Stimulated activated CD4-positive, alpha-beta T cell treated with anti-CD3 and anti-CD28 coated beads, Interleukin-4, amount 100 ng/mL, for 48 hours (primary cell): Measurements from ENCODE around the gene ZSWIM9.
A peak's percentile ranks its signal among the peaks of the same experiment; 100 is the strongest.

Experiments
- DNase-seq, 2 donors: peaks; one replicate each; pipeline ENCODE4 v3.0.0-alpha.2; 2020; ENCODE audit warnings: low read depth in 2 of 2

Gene ZSWIM9

DNA sequence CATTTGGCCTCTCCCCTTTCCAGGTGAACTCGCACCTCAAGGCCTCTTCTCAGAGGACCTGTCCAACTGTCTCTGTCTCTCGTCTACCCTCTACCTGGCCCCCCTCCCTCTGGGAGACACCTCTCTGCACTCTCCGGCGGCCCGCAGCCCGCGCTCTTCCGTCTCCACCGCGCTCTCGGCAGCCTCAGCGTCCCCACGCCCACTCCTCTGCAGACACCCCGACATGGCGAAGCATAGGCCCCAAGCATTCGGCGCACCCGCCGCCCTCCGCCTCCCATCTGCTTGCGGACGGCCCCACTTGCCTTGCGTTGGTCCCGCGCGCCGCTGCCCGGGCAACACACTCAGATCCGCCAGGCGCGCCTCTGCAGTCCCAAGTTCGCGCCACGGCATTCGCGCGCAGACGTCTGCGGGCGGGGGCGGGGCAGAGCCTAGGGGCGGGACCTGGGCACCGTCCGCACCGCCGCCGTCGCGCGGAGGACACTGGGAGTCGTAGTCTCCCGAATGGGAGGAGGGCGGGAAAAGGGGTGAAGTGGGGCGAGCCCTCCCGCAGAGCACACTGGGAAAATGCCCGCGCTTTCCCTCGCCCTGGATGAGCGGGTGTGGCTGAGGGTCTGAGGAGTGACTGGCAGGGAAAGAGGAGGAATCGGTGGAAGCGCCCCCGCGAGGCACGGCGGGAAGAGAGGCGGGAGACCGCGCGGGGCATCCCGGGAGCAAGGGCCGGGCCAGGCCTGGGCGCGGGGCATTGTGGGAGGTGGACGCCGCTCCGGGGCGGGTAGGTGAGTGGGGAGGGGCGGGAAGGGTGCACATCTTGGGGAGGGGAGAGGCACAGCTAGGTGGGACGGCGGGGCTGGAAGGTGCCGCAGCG lies at the start of gene ZSWIM9, which contains the start of gene LIG1:
Gene ZSWIM9 (plus strand): TSS at position 742 of the 865 bp plus-strand sequence. CDS start 1,123 bp downstream, outside the sequence.
Gene LIG1 (minus strand): TSS at position 406 of the 865 bp plus-strand sequence. CDS start 4,778 bp downstream, outside the sequence.
- DNase-seq, result peak; percentile 87 to 90

GRCh38 chr19:48121066-48121465 lies 49.4 kb upstream of the ZSWIM9 start:
- no peak for DNase-seq

DNA sequence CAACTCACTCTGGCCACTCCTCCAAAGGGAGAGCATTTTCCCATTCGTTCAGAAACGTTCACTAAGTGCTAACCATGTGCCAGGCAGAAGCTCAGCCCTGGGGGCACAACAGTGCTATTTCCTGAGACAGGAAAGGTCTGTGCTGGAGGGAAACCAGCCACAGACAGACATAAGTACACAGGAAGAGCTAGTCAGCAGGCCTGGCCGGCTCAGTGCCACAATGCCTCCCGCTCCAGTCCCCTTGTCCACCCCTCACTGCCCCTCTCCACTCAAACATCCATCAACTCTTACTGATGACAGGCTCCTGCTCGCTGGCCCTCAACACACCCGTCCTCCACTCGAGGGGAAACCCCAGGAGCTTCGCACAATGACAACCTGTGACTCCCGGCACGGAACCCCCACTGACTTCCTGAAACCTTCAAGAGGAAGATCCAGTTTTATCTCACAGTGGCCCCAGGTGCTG lies 48.5 kb upstream of the ZSWIM9 start:
- no peak for DNase-seq

GRCh38 chr19:48122421-48122820 lies 48.1 kb upstream of the ZSWIM9 start:
- no peak for DNase-seq

GRCh38 chr19:48123907-48124651 lies 46.4 kb upstream of the ZSWIM9 start:
- DNase-seq, result peak; percentile 54

DNA sequence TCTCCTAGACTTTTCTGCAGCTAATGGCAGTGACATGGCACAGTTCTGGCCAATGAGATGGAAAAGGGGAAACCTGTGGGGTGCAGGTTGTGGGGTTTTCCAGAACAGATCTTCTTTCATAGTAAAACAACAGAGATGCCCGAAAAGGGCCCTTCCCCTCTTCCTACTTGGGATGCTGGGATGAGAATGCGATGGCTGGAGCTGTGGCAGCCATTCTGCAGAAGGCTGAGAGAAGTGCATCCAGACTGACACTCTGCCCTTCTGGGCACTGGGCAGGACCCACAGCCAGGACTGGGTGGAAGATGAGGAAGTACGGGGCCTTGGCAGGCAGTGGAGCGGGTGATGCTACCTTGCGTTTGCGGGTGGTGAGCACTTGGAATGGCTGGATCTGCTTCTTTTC lies 42.9 kb upstream of the ZSWIM9 start:
- DNase-seq, result no peak

DNA sequence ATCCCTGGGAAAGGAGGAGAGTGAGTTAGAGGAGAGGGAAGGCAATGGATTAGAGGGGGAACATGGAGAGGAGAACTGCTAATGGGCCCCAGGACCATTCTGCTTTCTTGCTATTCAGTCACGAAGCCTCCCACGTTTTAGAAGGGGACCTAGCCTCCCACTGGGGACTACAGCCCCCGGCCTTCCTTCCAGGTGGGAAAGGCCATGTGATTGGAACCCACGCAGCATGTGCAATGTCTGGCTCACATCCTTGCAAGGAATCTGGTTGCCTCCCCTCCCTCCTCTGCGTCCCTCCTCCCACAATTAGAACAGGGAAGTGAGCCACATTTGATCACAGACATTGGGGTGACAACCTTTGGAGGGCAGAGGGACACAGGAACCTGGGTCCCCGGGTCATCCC lies 37.4 kb upstream of the ZSWIM9 start:
- DNase-seq, result no peak

GRCh38 chr19:48135411-48135810 lies 35.1 kb upstream of the ZSWIM9 start:
- peak; percentile 4 to 30 for DNase-seq

DNA sequence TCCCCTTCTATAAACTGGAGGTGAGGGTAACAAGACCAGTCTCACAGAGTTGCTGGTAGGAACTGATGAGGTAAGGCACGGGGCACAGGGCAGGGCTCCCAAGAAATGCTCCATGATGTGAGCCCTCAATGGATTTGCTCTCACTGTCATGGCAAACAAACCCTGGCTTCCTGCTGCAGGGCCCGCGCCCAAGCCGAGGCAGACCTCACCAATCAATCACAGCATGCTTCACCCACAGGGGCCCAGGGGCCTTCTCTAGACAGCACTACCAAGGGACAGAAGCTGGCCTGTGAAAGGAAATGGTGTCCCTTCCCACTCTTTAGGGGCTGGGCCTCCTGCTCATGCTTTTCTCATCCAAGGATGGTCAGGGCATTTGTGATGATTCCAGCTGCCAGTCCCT lies 33.9 kb upstream of the ZSWIM9 start:
- no peak for DNase-seq

- DNase-seq, result no peak
Observed at GRCh38 chr19:48137411-48137810, 33.1 kb upstream of the ZSWIM9 start.

- no peak for DNase-seq
Observed at GRCh38 chr19:48139053-48139452, 31.4 kb upstream of the ZSWIM9 start.

DNA sequence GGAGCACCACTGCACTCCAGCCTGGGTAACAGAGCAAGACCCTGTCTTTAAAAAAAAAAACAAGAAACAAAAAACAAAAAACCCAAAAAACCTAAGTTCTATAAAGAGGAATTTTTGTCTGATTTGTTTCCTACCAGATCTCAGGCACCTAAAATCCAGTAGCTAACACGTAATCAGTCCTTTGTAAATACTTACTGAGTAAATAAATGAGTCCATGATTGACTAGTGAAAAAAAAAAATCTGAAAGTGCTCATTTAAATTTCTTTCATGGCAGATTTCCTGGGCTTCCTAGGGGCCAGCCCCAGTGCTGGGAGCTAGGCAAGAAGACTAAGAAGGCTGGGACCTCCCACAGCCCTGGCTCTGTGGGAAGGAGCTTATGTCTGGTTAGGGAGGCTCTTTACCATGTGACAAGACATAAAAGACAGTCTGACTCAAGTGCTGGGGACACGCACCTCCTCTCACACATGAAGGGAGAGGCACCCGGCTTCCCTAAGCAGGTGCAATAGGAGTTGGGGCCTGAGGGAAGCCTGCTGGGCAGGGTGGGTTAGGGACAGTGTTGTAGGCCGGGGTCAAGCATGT lies 22.8 kb upstream of the ZSWIM9 start:
- DNase-seq, result no peak

DNA sequence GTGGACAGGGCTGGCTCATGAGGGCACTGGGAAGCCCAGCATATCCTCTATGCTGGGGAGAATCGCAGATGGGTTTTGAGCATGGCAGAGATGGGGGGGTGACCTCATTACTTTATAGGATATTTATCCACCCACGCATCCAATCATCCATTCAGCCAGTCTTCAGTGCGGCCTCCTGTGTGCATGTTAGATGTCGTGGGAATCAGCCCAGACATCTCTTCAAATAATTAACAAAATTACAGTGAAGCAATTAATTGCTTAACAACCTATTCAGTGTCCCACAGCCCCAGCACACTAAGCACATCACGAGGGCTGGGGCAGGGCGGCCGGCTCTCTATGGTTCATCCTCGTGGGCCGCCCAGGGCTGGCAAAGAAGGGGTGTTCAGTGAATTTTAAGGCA lies 21.9 kb upstream of the ZSWIM9 start:
- DNase-seq, result no peak

DNA sequence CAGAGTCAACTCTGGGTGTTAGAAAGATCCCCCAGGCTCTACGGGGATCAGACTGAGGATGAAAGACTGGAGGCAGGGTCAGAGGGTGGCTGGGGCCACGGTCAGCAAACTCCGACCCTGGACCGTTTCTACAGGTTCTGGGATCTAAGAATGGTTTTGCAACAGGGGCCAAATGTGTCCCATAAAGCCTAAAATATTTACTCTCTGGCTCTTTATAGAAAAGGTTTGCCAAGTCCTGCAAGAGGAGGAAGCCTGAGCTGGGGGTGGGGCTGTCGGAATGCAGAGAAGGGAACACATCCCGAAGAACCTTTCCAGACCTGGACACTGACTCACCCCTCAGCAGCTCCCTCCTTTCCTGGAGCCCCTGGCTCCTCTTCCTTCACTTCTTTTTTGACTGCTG lies 21.1 kb upstream of the ZSWIM9 start:
- DNase-seq, result no peak

DNA sequence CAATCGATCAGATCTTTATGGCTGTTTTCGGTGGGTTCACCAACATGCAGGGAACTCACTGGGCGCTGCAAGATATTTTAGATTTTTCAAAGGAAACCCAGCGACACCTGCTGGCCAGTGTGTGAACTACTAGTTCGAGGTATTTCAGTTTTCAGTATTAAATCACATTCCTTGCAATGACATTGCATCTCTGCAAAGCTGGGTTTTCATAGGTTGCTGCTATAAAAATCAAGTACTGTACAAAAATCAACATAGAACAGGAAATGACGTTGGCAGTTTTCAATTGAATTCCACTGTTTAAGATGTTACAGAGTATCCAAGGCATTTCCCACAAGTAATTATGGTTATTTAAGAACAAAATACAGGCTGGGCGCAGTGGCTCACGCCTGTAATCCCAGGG lies 17.9 kb upstream of the ZSWIM9 start:
- DNase-seq, result peak; percentile 43 to 58

- DNase-seq, result no peak
Observed at GRCh38 chr19:48154003-48154402, 16.5 kb upstream of the ZSWIM9 start.

DNA sequence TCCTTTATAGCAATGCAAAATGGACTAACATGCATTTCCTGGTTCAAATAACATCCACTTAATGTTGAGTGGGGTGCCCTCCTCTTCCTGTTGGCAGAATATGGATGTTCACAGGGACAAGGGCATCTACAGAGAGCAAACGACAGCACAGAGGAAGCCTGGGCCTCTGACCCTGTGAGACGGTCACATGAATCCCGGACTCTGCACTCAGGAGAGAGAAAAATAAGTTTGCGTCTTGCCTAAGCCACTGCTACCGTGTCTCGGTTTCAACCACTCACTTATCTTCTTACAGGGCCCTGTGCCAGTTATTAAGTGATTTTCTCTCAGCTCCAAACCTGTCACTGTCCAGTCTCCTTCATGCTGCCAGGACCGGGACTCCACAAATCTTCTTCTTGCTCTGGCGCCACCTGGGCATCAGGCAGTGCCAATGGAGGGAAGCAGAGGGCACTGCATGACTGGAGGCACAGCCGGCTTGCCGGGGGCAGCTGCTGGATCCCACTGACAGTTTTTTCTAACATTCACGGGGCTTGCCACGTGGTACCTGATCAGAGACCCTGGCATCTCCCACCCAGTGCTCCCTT lies 12.2 kb upstream of the ZSWIM9 start:
- no peak for DNase-seq

DNA sequence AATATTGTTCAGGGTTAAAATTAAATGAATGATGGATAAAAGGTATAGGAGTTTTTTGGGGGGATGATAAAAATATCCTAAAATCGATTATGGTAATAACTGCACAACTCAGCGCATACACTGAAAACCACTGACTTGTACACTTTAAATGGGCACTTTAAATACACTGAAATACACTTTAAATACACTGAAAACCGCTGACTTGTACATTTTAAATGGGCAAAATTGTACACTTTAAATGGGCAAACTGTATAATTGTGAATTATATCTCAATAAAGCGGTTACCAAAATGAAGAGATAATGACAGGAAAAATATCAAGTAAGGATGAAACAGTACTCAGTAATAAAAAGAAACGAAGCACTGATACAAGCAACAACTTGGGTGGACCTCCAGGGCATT lies 1.8 kb upstream of the ZSWIM9 start:
- no peak for DNase-seq

GRCh38 chr19:48169578-48169938 lies 922 bp upstream of the ZSWIM9 start:
- peak; percentile 87 to 98 for DNase-seq

GRCh38 chr19:48170817-48171347 lies 402 bp downstream of the ZSWIM9 start:
- no peak for DNase-seq

- no peak for DNase-seq
Observed at GRCh38 chr19:48171710-48172109, 1.2 kb downstream of the ZSWIM9 start.
